Panc1 (cell line): Measurements from ENCODE around the gene CCL15. TPM values are rescaled to one million over a fixed set of nuclear protein-coding genes. Genes with fewer than 3 reads are reported as not detected.

ENCODE experiments used
- ATAC-seq: fragments of 200-7000 bp; cut with Tn5 transposase; 2 replicates; pipeline ENCODE4 v1.9.1; 2020; ENCODE audit warnings: mild to moderate bottlenecking, moderate library complexity
- BruUV-seq: library from RNA; stranded (reverse); fragments of 400-500 nt; replicated peaks from 2 replicates; lab custom pipeline; 2021; lab: Mats Ljungman, UMichigan
- CTCF ChIA-PET: fragments of 300-600 bp; sonication (Branson Sonifier 250); formaldehyde crosslinking; loops from one replicate; lab custom pipeline; 2022; ENCODE audit warnings: antibody characterized with exemption; lab: Charles Lee
- POLR2A ChIA-PET: fragments of 300-600 bp; sonication (Branson Sonifier 250); formaldehyde crosslinking; loops from one replicate; lab custom pipeline; 2022; ENCODE audit warnings: antibody characterized with exemption; lab: Charles Lee
- DNase-seq: peaks from one replicate; pipeline ENCODE4 v3.0.0-alpha.2; 2010; ENCODE audit warnings: low read depth, low spot score
- H3K27ac ChIP-seq: 2 replicates; pipeline ENCODE4 v1.5.1; 2011; ENCODE audit warnings: mild to moderate bottlenecking, low read length, inconsistent platforms
- H3K27me3 ChIP-seq: fragments of 200-500 bp; sonication (Bioruptor generic); 2 replicates; pipeline ENCODE4 v1.6.0; 2014; ENCODE audit warnings: low read length, inconsistent platforms; ENCODE audit not compliant: control insufficient read depth, insufficient read depth
- H3K36me3 ChIP-seq: fragments of 200-500 bp; sonication (Bioruptor generic); 2 replicates; pipeline ENCODE4 v1.5.1; 2014; ENCODE audit warnings: inconsistent platforms, mild to moderate bottlenecking, low read length, moderate library complexity; ENCODE audit not compliant: control insufficient read depth, insufficient read depth
- H3K4me1 ChIP-seq: 2 replicates; pipeline ENCODE4 v1.5.1; 2011; ENCODE audit warnings: inconsistent platforms, mild to moderate bottlenecking, low read length, moderate library complexity; ENCODE audit not compliant: control insufficient read depth, insufficient read depth
- H3K4me3 ChIP-seq, 2 experiments: 2 replicates each; pipeline ENCODE4 v1.5.1; 2011 to 2012; ENCODE audit warnings: low read depth in 2 of 2, low read length in 2 of 2, mild to moderate bottlenecking in 2 of 2, inconsistent platforms in 1 of 2, moderate library complexity in 1 of 2
- H3K9me3 ChIP-seq: fragments of 200-500 bp; sonication (Bioruptor generic); 2 replicates; pipeline ENCODE4 v1.5.1; 2014; ENCODE audit warnings: low read depth, mild to moderate bottlenecking, inconsistent platforms, low read length, moderate library complexity; ENCODE audit not compliant: control insufficient read depth, insufficient read depth
- POLR2AphosphoS5 ChIP-seq: IDR thresholded peaks from 2 replicates; pipeline ENCODE4 v1.6.1; 2012; ENCODE audit warnings: mild to moderate bottlenecking, low read depth, low read length, moderate library complexity
- SIN3A ChIP-seq: IDR thresholded peaks from 2 replicates; pipeline ENCODE4 v1.6.1; 2012; ENCODE audit warnings: low read depth, mild to moderate bottlenecking, low read length, moderate library complexity, borderline replicate concordance; ENCODE audit not compliant: insufficient read depth
- TCF7L2 ChIP-seq: IDR thresholded peaks from 2 replicates; pipeline ENCODE4 v1.6.1; 2011; ENCODE audit warnings: mild to moderate bottlenecking, low read depth, low read length, inconsistent platforms
- in situ Hi-C: cut with HindIII; loops from 2 replicates; pipeline ENCODE4 v1.10.0; 2016; ENCODE audit warnings: low sequenced_read_pairs, low pct_unique_long_range_greater_than_20kb
- intact Hi-C: fragments of 100-400 bp; cut with micrococcal nuclease; formaldehyde crosslinking; loops from one replicate; pipeline ENCODE4 v1.10.0; 2022; ENCODE audit not compliant: unreplicated experiment
- total RNA-seq: library from RNA; stranded (reverse); gene quantifications from one replicate; pipeline ENCODE4 v1.2.1, GENCODE V29; 2021; ENCODE audit not compliant: unreplicated experiment
- TF ChIP-seq, protein P1 (sequence below), 2 experiments: IDR thresholded peaks; 2 replicates each; pipeline ENCODE4 v1.6.1; 2011 to 2012; ENCODE audit warnings: low read depth in 2 of 2, control low read depth in 1 of 2, low read length in 1 of 2, mild to moderate bottlenecking in 1 of 2, moderate library complexity in 1 of 2; ENCODE audit not compliant: insufficient read depth in 1 of 2
- TF ChIP-seq, protein P2 (sequence below): fragments of 450-650 bp; IDR thresholded peaks from 2 replicates; pipeline ENCODE4 v1.5.1; 2017; ENCODE audit warnings: mild to moderate bottlenecking

CCL15 gene
- total RNA-seq, 1 experiment from 2014 or later, result not detected

DNA sequence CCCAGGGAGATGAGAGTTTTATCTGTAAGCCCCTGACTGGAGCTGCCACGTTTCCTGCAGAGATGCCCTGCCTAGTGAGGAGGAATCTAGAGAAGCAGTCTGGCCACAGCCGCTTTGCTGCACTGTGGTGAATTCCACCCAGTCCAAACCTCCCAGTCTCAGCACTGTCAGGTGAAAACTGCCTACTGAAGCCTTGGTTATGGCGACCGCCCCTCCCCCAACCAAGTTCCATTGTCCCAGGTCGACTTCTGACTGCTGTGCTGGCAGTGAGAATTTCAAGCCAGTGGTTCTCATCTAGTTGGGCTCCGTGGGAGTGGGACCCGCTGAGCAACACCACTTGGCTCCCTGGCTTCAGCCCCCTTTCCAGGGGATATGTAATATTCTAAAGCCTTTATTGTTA, 47.6 kb downstream of the CCL15 start:
- Histone ChIP-seq H3K27ac (no peak overlapping the region), H3K9me3 (no peaks in the 10 kb centered on the region), H3K36me3 (no peaks in the 10 kb centered on the region), H3K4me1 (no peaks in the 10 kb centered on the region), H3K27me3 (no peaks in the 10 kb centered on the region), H3K4me3 (no peak overlapping the region)
- no TSS peak for BruUV-seq
- POLR2A ChIA-PET, result no interaction called here
- ATAC-seq, result no peak
- TF ChIP-seq POLR2AphosphoS5 (no peak), TCF7L2 (no peak), SIN3A (no peak)
- TF ChIP-seq, protein P1, sequence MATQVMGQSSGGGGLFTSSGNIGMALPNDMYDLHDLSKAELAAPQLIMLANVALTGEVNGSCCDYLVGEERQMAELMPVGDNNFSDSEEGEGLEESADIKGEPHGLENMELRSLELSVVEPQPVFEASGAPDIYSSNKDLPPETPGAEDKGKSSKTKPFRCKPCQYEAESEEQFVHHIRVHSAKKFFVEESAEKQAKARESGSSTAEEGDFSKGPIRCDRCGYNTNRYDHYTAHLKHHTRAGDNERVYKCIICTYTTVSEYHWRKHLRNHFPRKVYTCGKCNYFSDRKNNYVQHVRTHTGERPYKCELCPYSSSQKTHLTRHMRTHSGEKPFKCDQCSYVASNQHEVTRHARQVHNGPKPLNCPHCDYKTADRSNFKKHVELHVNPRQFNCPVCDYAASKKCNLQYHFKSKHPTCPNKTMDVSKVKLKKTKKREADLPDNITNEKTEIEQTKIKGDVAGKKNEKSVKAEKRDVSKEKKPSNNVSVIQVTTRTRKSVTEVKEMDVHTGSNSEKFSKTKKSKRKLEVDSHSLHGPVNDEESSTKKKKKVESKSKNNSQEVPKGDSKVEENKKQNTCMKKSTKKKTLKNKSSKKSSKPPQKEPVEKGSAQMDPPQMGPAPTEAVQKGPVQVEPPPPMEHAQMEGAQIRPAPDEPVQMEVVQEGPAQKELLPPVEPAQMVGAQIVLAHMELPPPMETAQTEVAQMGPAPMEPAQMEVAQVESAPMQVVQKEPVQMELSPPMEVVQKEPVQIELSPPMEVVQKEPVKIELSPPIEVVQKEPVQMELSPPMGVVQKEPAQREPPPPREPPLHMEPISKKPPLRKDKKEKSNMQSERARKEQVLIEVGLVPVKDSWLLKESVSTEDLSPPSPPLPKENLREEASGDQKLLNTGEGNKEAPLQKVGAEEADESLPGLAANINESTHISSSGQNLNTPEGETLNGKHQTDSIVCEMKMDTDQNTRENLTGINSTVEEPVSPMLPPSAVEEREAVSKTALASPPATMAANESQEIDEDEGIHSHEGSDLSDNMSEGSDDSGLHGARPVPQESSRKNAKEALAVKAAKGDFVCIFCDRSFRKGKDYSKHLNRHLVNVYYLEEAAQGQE (IDR thresholded peaks at IDR 0.05; ENCODE audit: insufficient read depth in 1 of 2, low read depth in 2 of 2, low read length in 1 of 2), result no peak
- TF ChIP-seq, protein P2, sequence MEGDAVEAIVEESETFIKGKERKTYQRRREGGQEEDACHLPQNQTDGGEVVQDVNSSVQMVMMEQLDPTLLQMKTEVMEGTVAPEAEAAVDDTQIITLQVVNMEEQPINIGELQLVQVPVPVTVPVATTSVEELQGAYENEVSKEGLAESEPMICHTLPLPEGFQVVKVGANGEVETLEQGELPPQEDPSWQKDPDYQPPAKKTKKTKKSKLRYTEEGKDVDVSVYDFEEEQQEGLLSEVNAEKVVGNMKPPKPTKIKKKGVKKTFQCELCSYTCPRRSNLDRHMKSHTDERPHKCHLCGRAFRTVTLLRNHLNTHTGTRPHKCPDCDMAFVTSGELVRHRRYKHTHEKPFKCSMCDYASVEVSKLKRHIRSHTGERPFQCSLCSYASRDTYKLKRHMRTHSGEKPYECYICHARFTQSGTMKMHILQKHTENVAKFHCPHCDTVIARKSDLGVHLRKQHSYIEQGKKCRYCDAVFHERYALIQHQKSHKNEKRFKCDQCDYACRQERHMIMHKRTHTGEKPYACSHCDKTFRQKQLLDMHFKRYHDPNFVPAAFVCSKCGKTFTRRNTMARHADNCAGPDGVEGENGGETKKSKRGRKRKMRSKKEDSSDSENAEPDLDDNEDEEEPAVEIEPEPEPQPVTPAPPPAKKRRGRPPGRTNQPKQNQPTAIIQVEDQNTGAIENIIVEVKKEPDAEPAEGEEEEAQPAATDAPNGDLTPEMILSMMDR, result no peak
- DNase-seq, result no peak
- intact Hi-C loops (no loop called here), in situ Hi-C loops (no loop called here)
- CTCF ChIA-PET, result no interaction called here

DNA sequence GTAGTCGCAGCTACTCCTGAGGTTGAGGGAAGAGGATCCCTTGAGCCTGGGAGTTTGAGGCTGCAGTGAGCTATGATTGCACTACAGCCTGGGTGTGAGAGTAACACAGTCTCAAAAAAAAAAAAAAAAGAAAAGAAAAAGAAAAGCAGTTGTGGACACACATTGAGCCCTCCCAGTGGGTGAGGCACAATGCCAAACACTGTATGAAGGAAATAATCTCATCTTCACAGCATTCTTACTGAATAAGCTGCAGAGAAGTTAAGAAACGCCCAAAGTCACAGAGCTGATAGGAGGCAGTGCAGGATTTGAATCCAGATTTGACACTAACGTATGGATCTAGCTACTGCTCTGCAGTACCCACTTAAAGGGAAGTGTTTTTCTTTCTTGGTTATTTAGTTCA, 52.0 kb downstream of the CCL15 start:
- TF ChIP-seq SIN3A (no peak), POLR2AphosphoS5 (no peak), TCF7L2 (no peak)
- TF ChIP-seq, protein P1 (IDR thresholded peaks at IDR 0.05; ENCODE audit: insufficient read depth in 1 of 2, low read depth in 2 of 2, low read length in 1 of 2), result no peak
- TF ChIP-seq, protein P2, result no peak
- Histone ChIP-seq H3K4me1 (no peaks in the 10 kb centered on the region), H3K36me3 (no peaks in the 10 kb centered on the region), H3K27ac (no peak overlapping the region), H3K27me3 (no peaks in the 10 kb centered on the region), H3K4me3 (no peak overlapping the region), H3K9me3 (no peaks in the 10 kb centered on the region)
- ChIA-PET POLR2A (no interaction called here), CTCF (interaction anchor here (0.6 to 1.7 kb wide), 3 partner anchors 10 to 199 kb away, joined by 8 to 10 read pairs (median 9); no protein-coding TSS in a partner anchor)
- in situ Hi-C loops, result no loop called here
- intact Hi-C loops, result no loop called here
- BruUV-seq, result no TSS peak
- DNase-seq, result no peak
- ATAC-seq, result no peak
